HTR-8/SVneo (cell line): ENCODE data around the gene PRR11.
A peak's percentile ranks its signal among the peaks of the same experiment; 100 is the strongest.
"Not testable (repeated sequence)": the region's sequence is repeated elsewhere in the genome, so short reads cannot be mapped to it uniquely, and the experiment has no call there.

ENCODE experiments used
- DNase-seq: peaks from one replicate; pipeline ENCODE4 v3.0.0; 2011; ENCODE audit warnings: low spot score, mixed read lengths; ENCODE audit not compliant: insufficient read length
- FAIRE-seq: peaks from 2 replicates; lab custom pipeline; 2011; peaks lifted over from hg19 to GRCh38; lab: Jason Lieb, UNC

Gene PRR11

GRCh38 chr17:59199398-59199797 is 43.9 kb downstream of the PRR11 start:
- no peak for FAIRE-seq
- no peak for DNase-seq

DNA sequence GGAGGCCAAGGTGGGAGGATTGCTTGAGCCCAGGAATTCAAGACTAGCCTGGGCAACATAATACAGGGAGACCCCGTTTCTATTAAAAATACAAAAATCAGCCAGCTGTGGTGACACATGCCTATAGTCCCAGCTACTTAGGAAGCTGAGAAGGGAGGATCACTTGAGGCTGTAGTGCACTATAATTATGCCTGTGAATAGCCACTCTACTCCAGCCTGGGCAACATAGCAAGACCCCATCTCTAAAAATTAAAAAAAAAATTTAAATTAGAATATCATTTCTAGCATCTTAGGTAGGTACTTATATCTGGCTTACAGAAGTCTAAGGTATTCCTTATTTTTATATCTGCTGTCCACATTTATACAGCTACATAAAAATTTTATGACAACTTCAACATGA is 46.8 kb downstream of the PRR11 start:
- DNase-seq (no peak), FAIRE-seq (no peak)

- FAIRE-seq (no peak), DNase-seq (no peak)
Measured at GRCh38 chr17:59219370-59219769, 63.8 kb downstream of the PRR11 start.

DNA sequence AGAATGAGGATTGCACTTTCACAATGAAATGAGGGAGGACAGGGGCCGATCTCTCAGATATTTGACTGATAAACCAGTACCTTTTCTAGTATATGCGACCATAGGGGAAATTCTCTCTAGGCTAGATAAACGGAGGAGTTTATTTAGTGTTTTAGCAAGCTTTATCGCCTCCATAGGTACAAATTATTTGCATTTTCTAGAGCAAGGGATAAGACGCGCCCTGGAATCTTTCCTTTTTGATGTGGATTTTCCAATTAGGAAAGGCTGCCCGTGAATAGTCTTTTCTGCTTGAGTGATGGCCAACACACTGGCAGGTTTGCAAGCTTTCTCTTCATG is 64.4 kb downstream of the PRR11 start:
- FAIRE-seq (no peak), DNase-seq (no peak)

GRCh38 chr17:59220328-59221158 is 65.0 kb downstream of the PRR11 start, which contains the start of gene GDPD1:
TSS of gene GDPD1 (plus strand) at chr17:59220511. CDS start at chr17:59220610, 99 bp downstream.
- peak; percentile 98 for FAIRE-seq

DNA sequence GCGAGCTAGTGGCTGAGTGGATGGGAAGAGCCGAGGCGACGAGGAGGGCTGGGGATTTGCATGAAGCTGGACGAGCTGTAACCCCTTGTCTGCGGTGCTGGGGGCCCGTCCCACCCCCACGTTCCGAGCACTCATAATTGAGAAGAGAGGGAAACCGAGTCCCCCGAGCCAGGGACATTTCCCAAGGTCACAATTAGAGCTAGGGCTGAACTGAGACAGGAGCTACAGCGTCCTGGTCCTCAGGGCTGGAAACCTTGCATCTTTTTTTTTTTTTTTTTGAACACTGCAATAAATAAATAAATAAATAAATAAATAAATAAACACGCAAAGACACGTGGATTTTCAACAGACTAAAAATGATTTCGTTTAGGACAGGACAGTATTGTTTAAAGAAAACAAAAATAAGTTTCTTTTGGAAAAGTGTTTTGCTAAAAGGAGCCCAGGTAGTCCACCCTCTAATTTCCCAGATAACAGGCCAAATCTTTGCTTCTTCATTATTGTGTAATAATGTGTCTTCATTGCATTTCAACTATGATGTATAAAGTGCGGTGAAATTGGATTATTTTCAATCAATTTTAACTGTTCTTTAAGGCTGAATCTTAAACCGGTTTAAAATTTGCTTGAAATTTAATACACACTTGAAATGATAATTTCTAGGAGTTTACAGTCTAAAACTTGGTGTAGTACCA is 65.8 kb downstream of the PRR11 start:
- no peak for DNase-seq
- no peak for FAIRE-seq

More at GRCh38 chr17:59220328-59221158, 65.0 kb downstream of the PRR11 start, which contains the start of gene GDPD1:
- DNase-seq: peak; percentile 99

DNA sequence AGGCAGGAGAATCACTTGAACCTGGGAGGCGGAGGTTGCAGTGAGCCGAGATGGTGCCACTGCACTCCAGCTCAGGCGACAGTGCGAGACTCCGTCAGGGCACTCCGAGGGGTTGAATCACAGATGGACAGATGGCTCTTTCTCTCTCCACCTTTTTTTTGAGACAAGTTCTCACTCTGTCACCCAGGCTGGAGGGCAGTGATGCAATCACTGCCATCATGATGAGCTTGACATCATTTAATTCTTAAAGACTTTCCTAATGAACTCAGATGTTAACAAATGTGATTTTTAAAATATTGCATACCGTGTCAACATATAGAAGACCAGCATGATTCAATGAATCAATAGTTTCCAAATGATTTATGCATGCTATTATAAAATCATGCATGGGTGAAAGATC is 68.3 kb downstream of the PRR11 start:
- FAIRE-seq (no peak), DNase-seq (no peak)

GRCh38 chr17:59228588-59228987 is 73.0 kb downstream of the PRR11 start:
- not testable (repeated sequence) for DNase-seq, FAIRE-seq

- FAIRE-seq (peak; percentile 51), DNase-seq (no peak)
Measured at GRCh38 chr17:59230764-59231163, 75.2 kb downstream of the PRR11 start.

DNA sequence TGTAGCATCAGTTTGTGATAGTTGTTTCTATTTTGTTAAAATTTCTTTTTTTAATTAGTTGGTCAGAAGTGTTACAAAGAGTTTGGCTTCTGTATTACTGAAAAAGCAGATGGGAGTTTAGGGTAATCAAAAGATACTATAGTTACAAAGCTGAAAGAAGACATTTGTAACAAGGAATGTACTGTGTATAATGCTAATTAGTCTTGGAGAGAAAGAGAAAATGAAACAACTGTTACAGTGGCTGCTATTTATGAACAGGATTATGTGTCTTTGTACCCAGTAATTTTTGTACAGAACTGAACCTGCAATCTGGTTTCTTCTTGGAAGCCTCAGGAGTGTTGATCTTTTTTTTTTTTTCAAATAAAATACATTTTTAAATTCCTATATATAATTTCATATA is 79.1 kb downstream of the PRR11 start:
- DNase-seq (no peak), FAIRE-seq (no peak)

DNA sequence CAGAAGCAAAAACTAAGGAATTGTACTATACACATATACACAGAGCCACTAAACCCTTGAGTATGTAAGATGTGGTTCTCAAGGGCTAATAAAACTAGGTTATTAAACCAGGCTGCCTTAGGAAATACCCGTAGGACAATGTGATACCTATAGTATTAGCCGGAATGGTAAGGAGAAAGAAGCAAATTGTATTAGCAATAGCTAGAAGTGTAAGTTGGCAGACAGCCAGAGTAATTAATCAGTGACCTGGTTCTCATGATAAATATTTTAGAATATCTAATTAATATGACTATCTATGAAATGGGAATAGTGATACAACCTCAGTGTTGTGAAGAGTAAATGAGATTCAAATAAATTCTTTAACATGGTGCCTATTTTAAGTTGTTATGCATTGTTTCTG is 83.4 kb downstream of the PRR11 start:
- FAIRE-seq (no peak), DNase-seq (no peak)

- DNase-seq (no peak), FAIRE-seq (peak; percentile 74)
Measured at GRCh38 chr17:59244081-59244480, 88.5 kb downstream of the PRR11 start.
